Measurements from ENCODE around the gene SPAG8. TPM values are rescaled to one million over a fixed set of nuclear protein-coding genes. Genes with fewer than 3 reads are reported as not detected.
A peak's percentile ranks its signal among the peaks of the same experiment; 100 is the strongest.

Gene SPAG8
- total RNA-seq, 1 donor, result 0.86 TPM

- H3K4me3 ChIP-seq (ENCODE audit: low read depth, low read length), result no peak overlapping the region
- no peak for TF ChIP-seq CTCF (IDR thresholded peaks at IDR 0.05; ENCODE audit: insufficient read depth, low read depth, low read length)
- DNase-seq (ENCODE audit: low read depth), result no peak
Measured at GRCh38 chr9:35856206-35856605, 44.1 kb upstream of the SPAG8 start.

- no peak for TF ChIP-seq CTCF (IDR thresholded peaks at IDR 0.05; ENCODE audit: insufficient read depth, low read depth, low read length)
- no peak overlapping the region for H3K4me3 ChIP-seq (ENCODE audit: low read depth, low read length)
- DNase-seq (ENCODE audit: low read depth), result no peak
Measured at GRCh38 chr9:35854091-35854762, 42.2 kb upstream of the SPAG8 start.

- no peak overlapping the region for H3K4me3 ChIP-seq (ENCODE audit: low read depth, low read length)
- no peak for TF ChIP-seq CTCF (IDR thresholded peaks at IDR 0.05; ENCODE audit: insufficient read depth, low read depth, low read length)
- DNase-seq (ENCODE audit: low read depth), result no peak
Measured at GRCh38 chr9:35852876-35853865, 41.1 kb upstream of the SPAG8 start.

- DNase-seq (ENCODE audit: low read depth), result no peak
- no peak for TF ChIP-seq CTCF (IDR thresholded peaks at IDR 0.05; ENCODE audit: insufficient read depth, low read depth, low read length)
- no peak overlapping the region for H3K4me3 ChIP-seq (ENCODE audit: low read depth, low read length)
Measured at GRCh38 chr9:35852267-35852815, 40.3 kb upstream of the SPAG8 start.

DNA sequence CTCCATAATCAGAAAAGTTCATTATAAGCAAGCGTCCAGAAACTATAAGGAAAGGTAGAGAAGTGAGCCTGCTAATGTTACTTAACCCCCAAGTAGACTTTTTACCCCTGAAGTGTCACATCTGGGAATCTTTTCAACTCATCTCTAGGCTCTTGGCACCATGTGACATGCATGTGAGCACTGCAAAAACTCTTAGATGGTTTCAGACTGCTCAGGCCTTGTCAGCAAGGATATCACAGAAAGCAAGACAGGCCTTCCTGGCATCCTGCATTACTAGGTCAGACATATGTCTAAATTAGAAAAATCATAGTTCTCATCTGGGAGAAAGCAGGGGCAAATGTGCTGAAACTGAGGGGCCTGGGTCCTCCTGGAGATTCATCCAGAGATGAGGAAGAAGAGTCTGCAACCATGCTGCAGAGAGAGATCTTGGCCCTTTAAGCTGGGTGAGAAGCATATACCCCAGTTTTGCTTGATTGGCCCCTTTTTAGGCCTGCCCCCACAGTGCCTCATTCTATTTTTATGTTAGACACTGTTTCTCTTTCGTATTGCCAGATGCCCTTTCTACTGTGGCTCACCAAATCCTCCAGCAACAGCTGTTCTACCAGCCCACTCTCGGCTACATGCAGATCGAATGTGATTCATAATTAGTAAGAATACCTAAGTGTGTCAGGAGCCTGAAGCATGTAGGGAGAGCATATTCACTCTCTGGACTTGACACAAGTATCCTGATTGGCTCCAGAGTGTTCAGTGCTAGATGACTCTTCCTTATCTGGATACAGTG lies 35.9 kb upstream of the SPAG8 start:
- DNase-seq (ENCODE audit: low read depth), result peak; percentile 64
- TF ChIP-seq CTCF (IDR thresholded peaks at IDR 0.05; ENCODE audit: insufficient read depth, low read depth, low read length), result no peak
- no peak overlapping the region for H3K4me3 ChIP-seq (ENCODE audit: low read depth, low read length)

All from fibroblast of villous mesenchyme (primary cell).